Body of pancreas (tissue), 4 donors: ENCODE data around the gene ELOB. TPM values are rescaled to one million over a fixed set of nuclear protein-coding genes. Genes with fewer than 3 reads are reported as not detected.

Experiments
- ATAC-seq: fragments of 150-250 bp; one replicate; pipeline ENCODE4 v1.9.1; 2016
- DNase-seq, 4 donors: peaks; one replicate each; pipeline ENCODE4 v3.0.0-alpha.2; 2019
- H3K27ac ChIP-seq, 4 donors: fragments of 200-600 bp; sonication (generic); 1 replicate in 3 of 4; 2 replicates in 1 of 4; pipeline versions ENCODE4 v1.5.1 to v1.6.1; 2016 to 2019; ENCODE audit warnings: mild to moderate bottlenecking in 1 of 4, mixed read lengths in 1 of 4, moderate library complexity in 1 of 4
- H3K27me3 ChIP-seq, 2 donors: fragments of 200-600 bp; sonication (generic); one replicate each; pipeline ENCODE4 v1.6.0; 2016; ENCODE audit warnings: mild to moderate bottlenecking in 1 of 2
- H3K36me3 ChIP-seq, 2 donors: fragments of 200-600 bp; sonication (generic); replicated peaks in 1 of 2; 2 replicates each; pipeline ENCODE4 v1.5.1; 2016; ENCODE audit warnings: low read depth in 2 of 2; ENCODE audit not compliant: insufficient read depth in 1 of 2
- H3K4me1 ChIP-seq: fragments of 200-600 bp; sonication (generic); one replicate; pipeline ENCODE4 v1.6.0; 2016
- H3K4me3 ChIP-seq, 2 donors: fragments of 200-600 bp; sonication (generic); 1 replicate in 1 of 2; 2 replicates in 1 of 2; pipeline ENCODE4 v1.5.1; 2016 to 2019
- H3K9me3 ChIP-seq, 3 donors: fragments of 200-600 bp; sonication (generic); 1 replicate in 2 of 3; 2 replicates in 1 of 3; pipeline ENCODE4 v1.5.1; 2016
- POLR2A ChIP-seq, 3 donors: fragments of 450-650 bp; IDR thresholded peaks; one replicate each; pipeline ENCODE4 v1.6.1; 2016; ENCODE audit warnings: antibody characterized with exemption in 3 of 3, mild to moderate bottlenecking in 2 of 3
- WGBS, 2 donors: methylation state at CpG; one replicate each; pipeline ENCODE4 v1.1.5; 2017; 5-methylcytosine and 5-hydroxymethylcytosine counted together
- intact Hi-C: fragments of 100-400 bp; cut with DNase I; formaldehyde crosslinking; loops from one replicate; pipeline ENCODE4 v1.15.1; 2023
- total RNA-seq, 2 donors: library from RNA; depleted of rRNA; stranded (reverse); fragments of >200 nt; gene quantifications; one replicate each; pipeline ENCODE4 v1.1.0, GENCODE V29; 2016
- TF ChIP-seq, protein P1 (sequence below), 7 experiments: fragments of 450-650 bp in 4 of 7; fragments of 200-600 bp in 3 of 7; sonication (generic) in 3 of 7; IDR thresholded peaks; one replicate each; pipeline ENCODE4 v1.5.1; 2016 to 2019; ENCODE audit warnings: antibody characterized with exemption in 7 of 7

Gene ELOB
- total RNA-seq = 100 to 1,000 TPM in 1 of 2 donors, 10 to 100 TPM in 1; 77.5 to 186 TPM

DNA sequence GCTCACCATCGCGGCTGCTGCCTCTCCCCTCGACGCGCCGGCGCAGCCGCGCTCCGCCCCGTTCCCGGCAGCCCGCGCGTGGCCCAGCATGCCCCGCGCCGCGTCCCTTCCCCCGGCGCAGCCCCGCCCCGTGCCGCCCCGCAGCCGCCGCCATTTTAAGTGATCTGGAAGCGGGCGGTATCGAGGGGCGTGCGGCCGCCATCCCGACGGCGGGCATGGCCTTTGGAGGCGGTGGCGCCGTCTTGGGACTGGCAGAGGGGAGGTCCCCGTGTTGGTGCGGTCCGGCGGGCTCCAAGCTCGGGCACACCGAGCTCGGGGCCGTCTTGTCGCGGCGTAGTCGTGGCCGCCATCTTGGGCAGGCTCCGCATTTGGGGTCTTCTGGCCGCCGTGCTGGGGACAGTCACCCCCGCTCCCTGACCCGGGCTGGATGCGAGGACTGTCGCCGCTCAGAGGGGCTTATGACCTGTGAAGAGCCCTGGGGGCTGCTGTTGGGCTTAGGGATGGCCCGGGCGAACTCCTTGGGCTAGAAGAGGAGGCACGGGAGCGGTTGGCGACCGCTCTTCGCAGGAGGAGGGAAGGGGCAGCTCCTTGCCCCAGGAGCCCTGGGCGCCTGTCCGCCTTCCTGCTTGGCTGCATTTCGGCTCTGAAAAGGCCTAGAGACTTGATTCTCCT, at the start of gene ELOB:
Gene ELOB (minus strand): TSS at position 50 of the 672 bp plus-strand sequence. CDS start 41 bp downstream, at position 9.
- H3K4me1 ChIP-seq = peaks cover 27% of the 10 kb centered on the region
- peak within 1 kb of the TSS; percentile 98 to 100 (median 100) for H3K27ac ChIP-seq
- intact Hi-C loops = no loop called here
- WGBS, 2 donors = 0% methylated on average over 60 of the region's 70 CpGs; no CpG with 5 or more reads in 1 of the 2 donors
- ATAC-seq (peak; percentile 96), DNase-seq (peak; percentile 86 to 89 (median 88))
- TF ChIP-seq, protein P1, sequence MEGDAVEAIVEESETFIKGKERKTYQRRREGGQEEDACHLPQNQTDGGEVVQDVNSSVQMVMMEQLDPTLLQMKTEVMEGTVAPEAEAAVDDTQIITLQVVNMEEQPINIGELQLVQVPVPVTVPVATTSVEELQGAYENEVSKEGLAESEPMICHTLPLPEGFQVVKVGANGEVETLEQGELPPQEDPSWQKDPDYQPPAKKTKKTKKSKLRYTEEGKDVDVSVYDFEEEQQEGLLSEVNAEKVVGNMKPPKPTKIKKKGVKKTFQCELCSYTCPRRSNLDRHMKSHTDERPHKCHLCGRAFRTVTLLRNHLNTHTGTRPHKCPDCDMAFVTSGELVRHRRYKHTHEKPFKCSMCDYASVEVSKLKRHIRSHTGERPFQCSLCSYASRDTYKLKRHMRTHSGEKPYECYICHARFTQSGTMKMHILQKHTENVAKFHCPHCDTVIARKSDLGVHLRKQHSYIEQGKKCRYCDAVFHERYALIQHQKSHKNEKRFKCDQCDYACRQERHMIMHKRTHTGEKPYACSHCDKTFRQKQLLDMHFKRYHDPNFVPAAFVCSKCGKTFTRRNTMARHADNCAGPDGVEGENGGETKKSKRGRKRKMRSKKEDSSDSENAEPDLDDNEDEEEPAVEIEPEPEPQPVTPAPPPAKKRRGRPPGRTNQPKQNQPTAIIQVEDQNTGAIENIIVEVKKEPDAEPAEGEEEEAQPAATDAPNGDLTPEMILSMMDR (IDR thresholded peaks at IDR 0.05) = no peak
- TF ChIP-seq POLR2A (IDR thresholded peaks at IDR 0.05) = peak; percentile 65 to 73 (median 70)
- H3K9me3 ChIP-seq = no peaks in the 10 kb centered on the region
- peaks cover 0 to 2% of the 10 kb centered on the region in 2 donors for H3K36me3 ChIP-seq
- H3K27me3 ChIP-seq = no peaks in the 10 kb centered on the region
- peak within 1 kb of the TSS; percentile 79 to 97 for H3K4me3 ChIP-seq

DNA sequence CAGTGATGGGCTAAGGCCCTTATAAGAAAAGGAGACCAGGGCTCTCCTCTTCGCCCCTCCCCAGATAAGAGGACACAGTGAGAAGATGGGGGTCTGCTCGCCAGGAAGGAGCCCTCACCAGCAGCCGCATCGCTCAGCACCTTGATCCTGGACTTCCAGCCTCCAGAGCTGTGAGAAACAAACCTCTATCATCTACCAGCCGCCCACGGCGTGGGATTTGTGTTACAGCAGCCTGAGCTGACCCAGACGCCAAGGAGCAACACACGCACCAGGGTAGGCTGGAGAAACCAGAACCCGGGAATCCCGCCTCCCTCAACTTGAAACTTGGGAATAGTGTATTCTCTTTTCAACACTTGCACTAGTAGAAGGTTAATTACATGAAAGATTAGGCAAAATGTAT, 48.8 kb upstream of the ELOB start:
- WGBS, 2 donors = 67 to 88% methylated on average over 7 to 11 of the region's 11 CpGs
- no peak for ATAC-seq
- Histone ChIP-seq H3K9me3 (no peaks in the 10 kb centered on the region), H3K4me1 (no peaks in the 10 kb centered on the region), H3K27ac (no peak overlapping the region), H3K36me3 (no peaks in the 10 kb centered on the region), H3K4me3 (no peak overlapping the region), H3K27me3 (no peaks in the 10 kb centered on the region)
- intact Hi-C loops = no loop called here
- no peak for DNase-seq
- TF ChIP-seq, protein P1 (IDR thresholded peaks at IDR 0.05) = no peak
- TF ChIP-seq POLR2A (IDR thresholded peaks at IDR 0.05) = no peak

DNA sequence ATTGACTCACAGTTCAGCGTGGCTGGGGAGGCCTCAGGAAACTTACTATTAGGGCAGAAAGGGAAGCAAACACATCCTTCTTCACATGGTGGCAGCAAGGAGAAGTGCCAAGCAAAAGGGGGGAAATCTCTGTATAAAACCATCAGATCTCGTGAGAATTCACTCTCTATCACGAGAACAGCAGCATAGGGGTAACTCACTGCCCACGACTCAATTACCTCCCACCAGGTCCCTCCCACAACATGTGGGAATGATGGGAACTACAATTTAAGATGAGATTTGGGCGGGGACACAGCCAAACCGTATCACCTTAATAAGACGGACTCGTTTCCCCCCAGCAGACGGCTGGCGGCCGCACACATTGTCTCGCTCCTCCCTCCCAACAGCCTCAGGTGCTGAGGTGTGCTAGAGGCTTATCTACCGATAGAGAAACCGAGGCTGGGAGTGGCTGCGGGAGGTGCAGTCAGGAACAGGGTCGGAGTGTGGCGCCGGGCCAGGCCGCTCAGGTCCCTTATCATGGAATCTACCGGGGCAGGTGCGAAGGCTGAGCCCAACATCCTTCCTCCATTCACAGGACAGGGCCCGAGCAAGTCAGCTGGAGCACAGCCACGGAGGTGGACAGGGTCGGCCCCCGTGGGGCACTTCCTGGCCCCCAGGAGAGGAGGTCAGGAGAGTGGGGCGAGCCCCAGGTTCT, 48.1 kb upstream of the ELOB start:
- no peaks in the 10 kb centered on the region for H3K27me3 ChIP-seq
- 47 to 65% methylated on average over 14 to 26 of the region's 26 CpGs for WGBS, 2 donors
- no peak for DNase-seq

DNA sequence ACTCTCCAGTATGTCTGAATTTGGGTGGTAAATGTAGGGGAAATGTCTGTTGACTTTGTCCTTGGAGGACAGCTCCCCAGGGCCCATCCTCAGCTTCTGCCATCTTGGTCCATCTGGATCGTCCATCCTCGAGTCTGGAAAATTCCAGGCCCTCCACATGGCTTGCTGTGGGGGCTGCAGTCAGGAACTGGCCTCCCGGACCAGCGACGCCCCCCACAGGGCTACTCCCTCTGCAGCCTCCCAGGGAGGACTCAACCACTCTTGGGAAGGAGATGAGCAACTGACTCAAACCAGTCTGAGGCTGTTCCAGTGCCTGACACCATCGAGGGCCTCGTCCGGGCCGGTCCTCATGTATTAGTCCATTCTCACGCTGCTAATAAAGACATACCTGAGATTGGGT, 47.5 kb upstream of the ELOB start:
- no peak for TF ChIP-seq POLR2A (IDR thresholded peaks at IDR 0.05)
- TF ChIP-seq, protein P1 (IDR thresholded peaks at IDR 0.05) = no peak
- DNase-seq = no peak
- no peak for ATAC-seq
- H3K4me3 ChIP-seq = no peak overlapping the region
- H3K27me3 ChIP-seq = no peaks in the 10 kb centered on the region
- H3K4me1 ChIP-seq = no peaks in the 10 kb centered on the region
- no peaks in the 10 kb centered on the region for H3K9me3 ChIP-seq
- H3K27ac ChIP-seq = no peak overlapping the region
- no peaks in the 10 kb centered on the region for H3K36me3 ChIP-seq
- intact Hi-C loops = no loop called here
- WGBS, 2 donors = 75% methylated on average over 6 to 10 of the region's 10 CpGs

More for the DNA sequence above, 48.1 kb upstream of the ELOB start:
- no peak for TF ChIP-seq POLR2A (IDR thresholded peaks at IDR 0.05)
- TF ChIP-seq, protein P1 (IDR thresholded peaks at IDR 0.05) = no peak
- Histone ChIP-seq H3K9me3 (no peaks in the 10 kb centered on the region), H3K27ac (no peak overlapping the region), H3K36me3 (no peaks in the 10 kb centered on the region), H3K4me3 (no peak overlapping the region), H3K4me1 (no peaks in the 10 kb centered on the region)
- intact Hi-C loops = no loop called here
- no peak for ATAC-seq
